ENCODE results near the gene NME1. TPM values are rescaled to one million over a fixed set of nuclear protein-coding genes. Genes with fewer than 3 reads are reported as not detected.

NME1 gene
- total RNA-seq, 3 donors from 2014 or later, result 18.8 to 64.2 (median 23.9) TPM

GRCh38 chr17:51142597-51142996 is 10.8 kb upstream of the NME1 start:
- DNase-seq (no peak), ATAC-seq (no peak)
- no peaks in the 10 kb centered on the region for H3K9me3 ChIP-seq
- intact Hi-C loops (cut with DNase I, micrococcal nuclease), result no loop called here
- no peak overlapping the region for H3K4me3 ChIP-seq
- no peak for TF ChIP-seq CTCF (IDR thresholded peaks at IDR 0.05)
- H3K36me3 ChIP-seq (ENCODE audit: low read depth), result no peaks in the 10 kb centered on the region
- H3K4me1 ChIP-seq (ENCODE audit: low read depth), result no peaks in the 10 kb centered on the region

- no peak for DNase-seq
- Histone ChIP-seq H3K9me3 (no peaks in the 10 kb centered on the region), H3K4me1 (ENCODE audit: low read depth) (no peaks in the 10 kb centered on the region), H3K4me3 (no peak overlapping the region), H3K36me3 (ENCODE audit: low read depth) (no peaks in the 10 kb centered on the region)
- no peak for ATAC-seq
- TF ChIP-seq CTCF (IDR thresholded peaks at IDR 0.05), result no peak
- intact Hi-C loops (cut with DNase I, micrococcal nuclease), result no loop called here
Observed at GRCh38 chr17:51144266-51145022, 8.9 kb upstream of the NME1 start.

- no peaks in the 10 kb centered on the region for H3K9me3 ChIP-seq
- H3K4me3 ChIP-seq, result no peak overlapping the region
- intact Hi-C loops (cut with DNase I, micrococcal nuclease), result no loop called here
- no peaks in the 10 kb centered on the region for H3K36me3 ChIP-seq (ENCODE audit: low read depth)
- ATAC-seq, result no peak
- H3K4me1 ChIP-seq (ENCODE audit: low read depth), result peaks cover 4% of the 10 kb centered on the region
- TF ChIP-seq CTCF (IDR thresholded peaks at IDR 0.05), result no peak
- DNase-seq, result no peak
Observed at GRCh38 chr17:51147650-51148049, 5.7 kb upstream of the NME1 start.

- ATAC-seq (no peak), DNase-seq (no peak)
- intact Hi-C loops (cut with DNase I, micrococcal nuclease), result no loop called here
- no peak for TF ChIP-seq CTCF (IDR thresholded peaks at IDR 0.05)
- no peaks in the 10 kb centered on the region for H3K9me3 ChIP-seq
- peaks cover 6% of the 10 kb centered on the region for H3K4me1 ChIP-seq (ENCODE audit: low read depth)
- H3K36me3 ChIP-seq (ENCODE audit: low read depth), result no peaks in the 10 kb centered on the region
- no peak overlapping the region for H3K4me3 ChIP-seq
Observed at GRCh38 chr17:51149163-51149562, 4.2 kb upstream of the NME1 start.

GRCh38 chr17:51150932-51151331 is 2.4 kb upstream of the NME1 start:
- DNase-seq (no peak), ATAC-seq (no peak)
- TF ChIP-seq CTCF (IDR thresholded peaks at IDR 0.05), result no peak
- Histone ChIP-seq H3K4me3 (no peak overlapping the region), H3K36me3 (ENCODE audit: low read depth) (no peaks in the 10 kb centered on the region), H3K9me3 (no peaks in the 10 kb centered on the region), H3K4me1 (ENCODE audit: low read depth) (peaks cover 15% of the 10 kb centered on the region)
- intact Hi-C loops (cut with DNase I, micrococcal nuclease), result loop anchor here (10.0 kb wide), 2 partner anchors 146 to 296 kb away; no protein-coding TSS in a partner anchor

Measured in mucosa of descending colon (tissue), 3 donors.